Fibroblast of peridontal ligament (primary cell): ENCODE data around the gene ZEB1.

ENCODE experiments used
- DNase-seq: peaks from one replicate; pipeline ENCODE4 v3.0.0-alpha.2; 2010; ENCODE audit errors: extremely low read depth

ZEB1 gene

GRCh38 chr10:31318854-31319601, at the start of gene ZEB1:
Gene ZEB1, plus strand, starts transcription at chr10:31319216. Its CDS starts 19 bp downstream, at chr10:31319235.
- DNase-seq: peak; percentile 83

GRCh38 chr10:31270954-31271353, 48.1 kb upstream of the ZEB1 start:
- DNase-seq: no peak

DNA sequence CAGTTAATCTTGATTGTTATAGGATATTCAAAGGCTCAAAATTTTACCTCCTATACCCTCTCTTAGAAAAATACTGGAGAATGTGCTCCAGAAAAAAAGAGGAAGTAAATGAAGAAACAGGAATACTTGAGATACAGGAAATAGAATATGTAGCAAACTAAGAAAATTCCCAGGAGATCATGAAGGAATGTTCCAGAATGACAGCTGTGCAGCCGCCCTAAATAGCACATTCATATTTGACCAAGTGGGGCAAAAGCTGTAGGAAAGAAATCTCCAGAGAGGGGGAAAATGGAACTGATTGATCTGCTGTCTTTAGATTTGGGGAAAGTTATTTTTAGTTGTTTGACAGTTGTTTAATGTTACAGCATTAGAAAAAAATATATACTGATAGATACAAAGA, 46.2 kb upstream of the ZEB1 start:
- peak; percentile 29 for DNase-seq

GRCh38 chr10:31273789-31274188, 45.2 kb upstream of the ZEB1 start:
- DNase-seq: no peak

GRCh38 chr10:31274310-31274709, 44.7 kb upstream of the ZEB1 start:
- peak; percentile 33 for DNase-seq

DNA sequence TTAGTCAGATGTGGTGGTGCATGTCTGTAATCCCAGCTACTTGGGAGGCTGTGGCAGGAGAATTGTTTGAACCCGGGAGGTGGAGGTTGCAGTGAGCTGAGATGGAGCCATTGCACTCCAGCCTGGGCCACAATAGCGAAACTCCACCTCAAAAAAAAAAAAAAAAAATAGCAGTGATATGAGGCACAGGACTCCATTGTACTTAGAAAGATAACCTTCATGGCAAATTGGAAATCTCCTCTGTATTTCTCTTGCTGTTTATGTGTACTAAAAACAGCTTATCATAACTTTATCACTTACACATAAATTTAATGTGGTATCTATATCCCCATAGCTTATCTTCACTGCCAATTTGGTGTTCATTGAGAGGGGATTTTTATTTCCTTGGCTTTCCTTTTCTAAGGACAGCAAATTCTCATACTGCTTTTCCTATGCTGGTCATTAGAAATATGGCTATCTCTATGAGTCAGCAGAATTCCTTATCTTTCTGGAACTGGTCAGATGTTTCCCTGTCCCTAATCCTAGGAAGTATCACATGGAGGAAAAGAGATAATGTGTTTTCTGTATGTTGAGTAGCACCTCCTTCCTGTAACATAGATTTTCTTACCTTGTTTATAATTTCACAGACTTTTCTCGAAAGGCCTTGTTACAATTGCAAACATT, 40.6 kb upstream of the ZEB1 start:
- DNase-seq: no peak

DNA sequence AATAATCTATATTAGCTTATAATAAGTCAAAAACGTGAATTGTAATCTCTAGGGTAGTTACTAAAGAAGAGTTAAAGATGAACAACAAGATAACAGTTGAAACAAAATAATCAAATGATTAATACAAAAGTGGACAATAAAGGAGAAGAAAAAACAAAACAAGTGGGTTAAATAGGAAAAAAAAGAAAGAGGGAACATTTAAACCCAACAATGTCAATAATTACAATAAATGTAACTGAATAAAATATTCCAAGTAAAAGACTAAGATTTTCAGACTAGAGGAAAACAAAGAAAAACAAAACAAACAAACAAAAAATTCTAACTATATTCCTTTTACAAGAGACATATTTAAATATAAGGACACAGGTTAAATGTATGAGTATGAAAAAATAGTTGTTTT, 38.0 kb upstream of the ZEB1 start:
- DNase-seq: no peak

DNA sequence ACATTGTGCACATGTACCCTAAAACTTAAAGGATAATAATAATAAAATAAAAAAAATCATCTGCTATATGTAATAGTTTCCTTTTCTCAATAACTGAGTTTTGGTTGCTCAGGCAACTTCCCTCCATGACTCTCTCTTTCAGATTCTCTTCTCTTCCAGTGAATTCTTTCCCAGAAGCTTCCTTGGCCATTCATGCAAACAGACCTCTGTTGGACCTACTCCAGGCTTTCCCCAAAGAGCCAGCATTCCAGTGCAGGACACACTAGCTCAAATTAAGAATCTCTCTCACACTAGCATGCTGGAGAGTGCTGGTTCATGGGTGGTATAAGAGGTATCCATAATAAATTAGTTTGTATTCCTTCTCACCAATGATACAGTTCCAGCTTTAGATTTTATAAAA, 31.0 kb upstream of the ZEB1 start:
- peak; percentile 58 for DNase-seq

- peak; percentile 88 for DNase-seq
These were observed 30.1 kb upstream of the ZEB1 start for GRCh38 chr10:31288962-31289361.

GRCh38 chr10:31290386-31290785, 28.6 kb upstream of the ZEB1 start:
- no peak for DNase-seq

DNA sequence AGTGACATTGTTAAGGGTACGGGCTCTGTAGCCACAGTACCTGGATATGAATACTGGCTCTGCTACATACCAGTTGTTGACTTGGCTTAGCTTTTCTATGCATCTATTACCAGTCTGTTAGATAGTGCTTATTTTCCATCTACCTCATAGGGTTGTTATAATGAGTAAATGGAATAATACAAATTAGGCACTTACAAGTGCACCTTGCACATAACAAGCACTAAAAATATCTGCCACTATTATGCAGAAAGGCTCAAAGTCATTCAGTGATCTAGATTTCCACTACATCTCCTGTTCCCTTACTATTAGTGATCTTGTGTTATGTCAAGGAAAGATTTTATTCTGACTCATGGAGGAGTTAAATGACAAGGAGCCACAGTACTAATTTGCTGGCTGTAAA, 27.9 kb upstream of the ZEB1 start:
- DNase-seq: no peak

DNA sequence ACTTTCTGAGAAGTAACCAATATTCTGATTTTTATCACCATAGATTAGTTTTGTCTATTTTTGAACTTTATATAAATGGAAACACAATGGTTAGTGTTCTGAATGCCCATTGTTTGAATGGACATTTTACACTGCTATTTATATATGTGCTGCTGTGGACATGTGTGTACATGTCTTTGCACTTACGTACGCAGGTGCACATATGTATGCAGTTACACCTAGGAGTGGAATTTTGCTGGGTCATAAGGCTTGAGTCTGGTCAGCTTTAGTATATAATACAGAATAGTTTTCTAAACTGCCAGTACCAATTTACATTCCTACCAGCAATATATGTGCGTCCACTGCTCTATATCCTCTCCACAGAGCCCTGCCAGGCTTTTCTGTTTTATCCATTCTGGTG, 24.5 kb upstream of the ZEB1 start:
- DNase-seq: no peak

- DNase-seq: no peak
These were observed 22.3 kb upstream of the ZEB1 start for GRCh38 chr10:31296754-31297153.

DNA sequence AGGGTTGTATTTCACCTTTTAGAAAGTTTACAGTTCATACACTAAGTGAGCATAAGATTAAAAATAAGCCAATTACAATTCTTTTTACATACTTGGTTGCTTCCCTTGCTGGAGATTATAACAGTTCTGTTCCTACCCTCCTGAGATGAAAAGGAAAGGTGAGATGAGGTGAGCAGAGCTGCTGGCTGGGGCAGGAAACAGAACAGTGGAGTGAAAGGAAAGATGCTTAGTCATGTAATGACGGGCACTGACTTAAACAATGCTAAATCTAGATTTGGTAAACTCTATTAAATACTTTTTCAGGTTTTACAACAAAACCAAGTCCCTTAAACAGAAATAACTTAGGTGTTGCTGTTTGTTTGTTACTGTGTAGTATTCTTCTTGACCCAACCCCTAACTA, 19.9 kb upstream of the ZEB1 start:
- DNase-seq: no peak

GRCh38 chr10:31303212-31303611, 15.8 kb upstream of the ZEB1 start:
- DNase-seq: no peak

- DNase-seq: peak; percentile 46
These were observed 14.6 kb upstream of the ZEB1 start for GRCh38 chr10:31304291-31304970.

DNA sequence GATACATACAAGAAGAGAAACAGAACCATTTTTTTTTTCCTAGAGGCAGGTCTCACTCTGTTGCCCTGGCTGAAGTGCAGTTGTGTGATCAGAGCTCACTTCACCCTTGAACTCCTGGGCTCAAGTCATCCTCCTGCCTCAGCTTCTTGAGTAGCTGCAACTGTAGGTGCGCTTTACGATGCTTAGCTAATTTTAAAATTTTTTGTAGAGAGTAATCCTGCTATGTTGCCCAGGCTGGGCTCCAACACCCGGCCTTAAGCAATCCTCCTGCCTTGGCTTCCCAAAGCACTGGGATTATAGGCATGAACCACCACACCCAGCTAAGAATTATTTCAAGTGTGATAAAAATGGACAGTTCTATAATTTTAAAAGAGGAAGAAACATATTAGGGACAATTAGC, 5.6 kb upstream of the ZEB1 start:
- no peak for DNase-seq

DNA sequence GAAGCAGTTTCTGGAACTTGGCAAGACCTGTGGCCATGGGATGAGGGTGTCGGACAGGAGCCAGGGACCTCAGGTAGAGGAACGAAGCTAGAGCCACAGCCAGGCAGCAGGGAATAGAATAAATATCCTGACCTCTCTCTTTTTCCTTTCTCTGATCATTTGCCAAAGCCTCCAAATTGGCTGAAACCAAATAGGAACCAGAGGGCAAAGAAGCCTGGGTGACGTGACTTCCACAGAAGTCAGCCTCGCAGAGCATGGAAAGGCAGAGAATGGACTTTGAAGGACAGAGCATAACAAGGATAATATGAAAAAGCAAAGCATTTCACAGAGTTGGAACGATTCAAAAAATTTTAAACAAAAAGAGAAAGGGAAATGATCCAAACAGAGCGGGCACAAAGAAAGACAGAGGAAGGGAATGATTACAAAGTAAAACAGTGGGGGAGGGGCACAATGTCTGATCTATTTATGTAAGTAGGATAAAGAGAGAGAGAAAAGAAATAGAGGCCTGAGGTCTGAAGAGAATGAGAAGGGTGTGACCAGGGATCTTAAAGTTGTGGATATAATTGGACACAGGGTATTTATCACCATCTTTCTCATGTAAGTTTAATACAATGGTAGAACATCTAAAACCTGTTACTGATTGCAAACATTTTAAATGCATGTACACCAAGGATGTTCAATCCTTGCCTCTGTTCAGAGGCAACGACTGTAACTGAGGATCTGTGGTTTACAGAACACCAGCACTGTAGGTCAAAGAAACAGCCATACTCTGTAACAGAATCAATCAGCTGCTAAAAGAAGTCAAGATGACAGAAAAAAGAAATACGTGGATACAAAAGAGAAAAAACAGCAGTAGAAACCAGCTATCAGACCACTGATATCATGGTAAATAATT, 4.5 kb upstream of the ZEB1 start:
- DNase-seq: peak; percentile 48

DNA sequence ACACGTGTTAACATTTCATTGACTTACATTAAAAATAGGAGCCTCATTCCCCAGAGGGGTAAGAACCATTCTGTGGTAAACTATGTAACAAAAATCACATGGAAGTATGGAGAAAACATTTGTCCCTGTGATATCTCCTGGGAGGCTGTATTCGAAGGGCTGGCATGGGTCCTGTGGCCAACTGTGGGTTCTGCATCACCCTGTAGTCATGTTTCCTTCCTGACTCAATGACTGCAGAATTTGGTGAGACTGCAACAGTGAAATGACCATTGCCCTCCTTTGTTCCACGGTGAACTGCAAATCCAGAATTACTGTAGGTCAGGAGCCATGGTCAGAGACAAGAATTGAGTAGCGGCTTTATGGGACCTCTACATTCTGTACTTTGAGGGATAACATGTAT, 3.6 kb upstream of the ZEB1 start:
- DNase-seq: peak; percentile 69

GRCh38 chr10:31317171-31317570, 1.8 kb upstream of the ZEB1 start:
- no peak for DNase-seq

- DNase-seq: no peak
These were observed 1.2 kb upstream of the ZEB1 start for GRCh38 chr10:31317652-31318381.
